K562 (cell line): ENCODE results near the gene ABCB9. TPM values are rescaled to one million over a fixed set of nuclear protein-coding genes. Genes with fewer than 3 reads are reported as not detected.

Source experiments
- ATAC-seq: fragments of 200-7000 bp; cut with Tn5 transposase; 3 replicates; pipeline ENCODE4 v1.9.1; 2020; ENCODE audit warnings: moderate library complexity
- BruUV-seq: library from RNA; stranded (reverse); fragments of 400-500 nt; replicated peaks from 2 replicates; lab custom pipeline; 2021; lab: Mats Ljungman, UMichigan
- CTCF ChIA-PET: fragments of 300-600 bp; formaldehyde crosslinking; extraction: SDS; loops from one replicate; lab custom pipeline; 2021; ENCODE audit warnings: low intra/inter-chr PET ratio; lab: Yijun Ruan, JAX
- POLR2A ChIA-PET: fragments of 300-600, 350-650 bp; sonication (Branson Sonifier 250); formaldehyde crosslinking; extraction: SDS; loops from one replicate; lab custom pipeline; 2021; ENCODE audit warnings: antibody characterized with exemption, inconsistent platforms; lab: Yijun Ruan, JAX
- DNase-seq, 4 experiments: peaks; one replicate each; pipeline versions ENCODE4 v3.0.0 to v3.0.0-alpha.2; 2011 to 2018; ENCODE audit warnings: low spot score in 3 of 4, mixed read lengths in 3 of 4; ENCODE audit errors: extremely low read depth in 1 of 4
- FAIRE-seq: peaks from 2 replicates; lab custom pipeline; 2011; peaks lifted over from hg19 to GRCh38; lab: Jason Lieb, UNC
- H2AFZ ChIP-seq: 2 replicates; pipeline ENCODE4 v1.6.0; 2011; ENCODE audit warnings: low read depth, low read length, control low read depth, inconsistent platforms
- H3K27ac ChIP-seq: fragments of 200-600 bp; 3 replicates; pipeline ENCODE4 v1.8.0; 2011; ENCODE audit warnings: low read depth, mild to moderate bottlenecking, control low read depth, inconsistent platforms, low read length, moderate library complexity, mixed read lengths; ENCODE audit errors: extremely low read depth
- H3K27me3 ChIP-seq, 2 experiments: fragments of 300-600 bp in 1 of 2; 2 replicates in 1 of 2; 3 replicates in 1 of 2; pipeline versions ENCODE4 v1.6.0 to v1.8.0; 2011; ENCODE audit warnings: inconsistent platforms in 2 of 2, low read length in 2 of 2, mild to moderate bottlenecking in 1 of 2, mixed read lengths in 1 of 2, moderate library complexity in 1 of 2; ENCODE audit not compliant: control insufficient read depth in 2 of 2, insufficient read depth in 2 of 2
- H3K36me3 ChIP-seq: fragments of 300-600 bp; 3 replicates; pipeline ENCODE4 v1.8.0; 2011; ENCODE audit warnings: mild to moderate bottlenecking, low read length, inconsistent platforms; ENCODE audit not compliant: control insufficient read depth, insufficient read depth
- H3K4me1 ChIP-seq, 2 experiments: fragments of 200-600 bp in 1 of 2; replicated peaks in 1 of 2; 2 replicates in 1 of 2; 3 replicates in 1 of 2; pipeline versions ENCODE4 v1.5.1 to v1.8.0; 2011; ENCODE audit warnings: inconsistent platforms in 2 of 2, low read length in 2 of 2, mild to moderate bottlenecking in 1 of 2, mixed read lengths in 1 of 2, moderate library complexity in 1 of 2; ENCODE audit not compliant: control insufficient read depth in 2 of 2, insufficient read depth in 2 of 2
- H3K4me2 ChIP-seq: 2 replicates; pipeline ENCODE4 v1.6.1; 2011; ENCODE audit warnings: low read length, control low read depth, inconsistent platforms, mixed read lengths; ENCODE audit not compliant: insufficient read depth
- H3K4me3 ChIP-seq: fragments of 200-600 bp; sonication (generic), shearing (Covaris generic); 2 replicates; pipeline ENCODE4 v1.5.1; 2016; ENCODE audit warnings: control low read depth, inconsistent platforms
- H3K79me2 ChIP-seq: fragments of 200-600 bp; 3 replicates; pipeline ENCODE4 v1.8.0; 2011; ENCODE audit warnings: low read length, inconsistent platforms; ENCODE audit not compliant: control insufficient read depth, insufficient read depth
- H3K9ac ChIP-seq, 2 experiments: 2 replicates each; pipeline versions ENCODE4 v1.6.0 to v1.6.1; 2011; ENCODE audit warnings: low read depth in 2 of 2, low read length in 2 of 2, control low read depth in 1 of 2, inconsistent platforms in 1 of 2, mild to moderate bottlenecking in 1 of 2, mixed read lengths in 1 of 2; ENCODE audit not compliant: insufficient read depth in 1 of 2
- H3K9me1 ChIP-seq: one replicate; pipeline ENCODE4 v1.6.0; 2011; ENCODE audit warnings: inconsistent platforms, mild to moderate bottlenecking, low read length, moderate library complexity; ENCODE audit not compliant: control insufficient read depth, insufficient read depth
- H3K9me3 ChIP-seq: replicated peaks from 2 replicates; pipeline ENCODE4 v1.5.1; 2011; ENCODE audit warnings: low read depth, low read length, inconsistent platforms; ENCODE audit not compliant: control insufficient read depth, insufficient read depth
- H4K20me1 ChIP-seq: replicated peaks from 2 replicates; pipeline ENCODE4 v1.6.1; 2011; ENCODE audit warnings: low read length, inconsistent platforms, mixed read lengths; ENCODE audit not compliant: control insufficient read depth, insufficient read depth
- ATF7 ChIP-seq: fragments of 450-650 bp; IDR thresholded peaks from 2 replicates; pipeline ENCODE4 v1.7.1; 2014; ENCODE audit warnings: mild to moderate bottlenecking, moderate library complexity
- CLOCK ChIP-seq: fragments of 250-450 bp; sonication (Bioruptor Pico); IDR thresholded peaks from 2 replicates; pipeline ENCODE4 v1.4.0; 2020; ENCODE audit warnings: mild to moderate bottlenecking, moderate library complexity, borderline replicate concordance
- CREM ChIP-seq: IDR thresholded peaks from 2 replicates; pipeline ENCODE4 v1.6.1; 2014; ENCODE audit warnings: antibody characterized with exemption, low read depth
- JUND ChIP-seq, 2 experiments: IDR thresholded peaks; 2 replicates in 1 of 2; 3 replicates in 1 of 2; pipeline ENCODE4 v1.6.1; 2011; ENCODE audit warnings: borderline replicate concordance in 2 of 2, low read depth in 2 of 2, low read length in 2 of 2, improper control_type of control experiment in 1 of 2, missing biosample characterization in 1 of 2, missing genetic modification characterization in 1 of 2, missing genetic modification reagents in 1 of 2
- NR2C2 ChIP-seq, 2 experiments: fragments of 200-800 bp in 1 of 2; sonication (Bioruptor generic) in 1 of 2; sonication (generic) in 1 of 2; formaldehyde crosslinking in 1 of 2; IDR thresholded peaks; 2 replicates each; pipeline versions ENCODE4 v1.6.1 to v1.8.0; 2016 to 2022; ENCODE audit warnings: mild to moderate bottlenecking in 1 of 2, missing compliant biosample characterization in 1 of 2, missing genetic modification characterization in 1 of 2, missing genetic modification reagents in 1 of 2
- PATZ1 ChIP-seq: fragments of 250-450 bp; sonication (Bioruptor Pico); IDR thresholded peaks from 2 replicates; pipeline ENCODE4 v1.5.0; 2020; ENCODE audit warnings: mild to moderate bottlenecking, borderline replicate concordance
- RFX1 ChIP-seq: fragments of 450-650 bp; IDR thresholded peaks from 2 replicates; pipeline ENCODE4 v1.6.1; 2016; ENCODE audit warnings: mild to moderate bottlenecking, moderate library complexity
- TCF3 ChIP-seq: sonication (generic); formaldehyde crosslinking; IDR thresholded peaks from 2 replicates; pipeline ENCODE4 v1.4.0; 2020; ENCODE audit warnings: mild to moderate bottlenecking, missing genetic modification reagents
- ZNF764 ChIP-seq: fragments of 250-450 bp; sonication (Bioruptor Pico); IDR thresholded peaks from 2 replicates; pipeline ENCODE4 v1.4.0; 2020; ENCODE audit warnings: low read depth, mild to moderate bottlenecking, moderate library complexity
- WGBS: fragments of 100-300 bp; shearing (Covaris generic); methylation state at CpG from one replicate; pipeline ENCODE4 v1.1.6; 2016; ENCODE audit warnings: low coverage, mixed read lengths; ENCODE audit not compliant: insufficient coverage; ENCODE audit errors: missing lambda C conversion rate; 5-methylcytosine and 5-hydroxymethylcytosine counted together
- in situ Hi-C: fragments of 300-500 bp; cut with MboI; formaldehyde crosslinking; loops from 4 replicates; pipeline ENCODE4 v1.15.0; 2018; ENCODE audit warnings: inconsistent platforms, mixed read lengths
- intact Hi-C: fragments of 100-400 bp; cut with micrococcal nuclease; formaldehyde crosslinking; loops from 2 replicates; pipeline ENCODE4 v1.14.2; 2022
- polyA plus RNA-seq, 8 experiments: library from polyadenylated mRNA; depleted of rRNA in 4 of 8; stranded (reverse) in 5 of 8; unstranded in 3 of 8; fragments of >200 nt; fragmentation: Nextera tagmentation in 2 of 8; fragmentation: Illumina TruSeq in 1 of 8; extraction: Ambion mirVana in 2 of 8; extraction: Trizol in 1 of 8; gene quantifications; 2 replicates each; pipeline versions ENCODE4 v1.2.1 to v1.2.3, GENCODE V29; 2011 to 2014; ENCODE audit warnings: inconsistent platforms in 1 of 8, missing spikeins in 1 of 8
- total RNA-seq, 7 experiments: library from RNA; depleted of rRNA in 6 of 7; stranded (reverse); fragments of >200 nt in 6 of 7; fragmentation: Illumina TruSeq in 2 of 7; extraction: Trizol in 2 of 7; gene quantifications; 2 replicates each; pipeline versions ENCODE4 v1.2.1 to v1.2.3, GENCODE V29; 2011 to 2021; ENCODE audit warnings: low replicate concordance in 1 of 7
- TF ChIP-seq, protein P1 (sequence below), 2 experiments: fragments of 200-800 bp in 1 of 2; sonication (Bioruptor generic) in 1 of 2; sonication (generic) in 1 of 2; formaldehyde crosslinking in 1 of 2; IDR thresholded peaks in 1 of 2; conservative IDR thresholded peaks in 1 of 2; 2 replicates each; pipeline versions ENCODE4 v1.5.0 to v1.6.1; 2016 to 2020; ENCODE audit warnings: missing compliant biosample characterization in 1 of 2, missing genetic modification characterization in 1 of 2, missing genetic modification reagents in 1 of 2
- TF ChIP-seq, protein P2 (sequence below): fragments of 450-650 bp; formaldehyde crosslinking; IDR thresholded peaks from 2 replicates; pipeline ENCODE4 v1.4.0; 2020; ENCODE audit warnings: mild to moderate bottlenecking, moderate library complexity

The ABCB9 gene
- total and polyA plus RNA-seq, 9 of the 15 experiments (the other 6 are each of a cell fraction or from before 2014, with no cell fraction given), result 0.20 to 12.6 (median 6.2) TPM

DNA sequence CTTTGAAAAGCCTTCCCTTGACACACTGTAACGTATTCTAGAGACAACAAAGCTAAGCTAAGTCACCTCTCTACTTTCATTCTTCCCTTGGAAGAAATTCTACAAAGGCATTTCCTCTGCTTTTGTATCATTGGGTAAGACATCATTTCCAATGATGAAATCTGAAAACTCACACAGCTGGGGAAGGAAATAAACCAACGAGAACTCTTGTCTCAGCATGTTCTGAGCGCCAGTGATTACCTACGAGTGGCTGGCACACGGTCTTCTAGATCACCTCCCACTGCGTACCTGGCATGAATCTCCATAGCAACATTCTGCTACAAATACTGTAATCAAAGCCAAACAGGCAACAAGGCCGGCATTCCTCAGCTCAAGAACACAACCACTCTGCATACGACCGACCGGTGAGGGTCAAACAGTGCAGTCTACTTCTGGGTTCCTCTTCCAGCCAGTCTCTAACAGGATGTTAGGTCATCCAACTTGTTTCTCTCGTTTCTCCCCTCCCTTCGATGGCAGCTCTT is 78.0 kb downstream of the ABCB9 start:
- Histone ChIP-seq H3K9me3 (no peaks in the 10 kb centered on the region), H3K27me3 (no peaks in the 10 kb centered on the region), H3K4me2 (peak overlapping the region; percentile 69), H3K79me2 (peaks cover 96% of the 10 kb centered on the region), H2AFZ (no peak overlapping the region), H3K27ac (peak overlapping the region; percentile 79), H3K4me3 (peak overlapping the region; percentile 14; the same call in 1 of the 2 replicates), H4K20me1 (peaks cover 47% of the 10 kb centered on the region), H3K4me1 (peaks cover 41 to 76% of the 10 kb centered on the region in 2 experiments), H3K9ac (peak overlapping the region; percentile 40 to 65; a peak in 3 of 4 replicates), H3K9me1 (no peaks in the 10 kb centered on the region), H3K36me3 (peaks cover 12% of the 10 kb centered on the region; the same call in 1 of the 3 replicates)
- ATAC-seq, result peak; percentile 68
- ChIA-PET CTCF (no interaction called here), POLR2A (interaction anchor here (0.9 to 1.4 kb wide), 6 partner anchors 8 to 349 kb away, joined by 3 to 8 read pairs (median 4); partner anchors contain the start of genes MPHOSPH9 and MTRFR)
- 15% methylated on average over 12 of the region's 12 CpGs for WGBS
- no TSS peak for BruUV-seq
- DNase-seq, result peak in 2 of 4 experiments; percentile 45 to 60
- in situ Hi-C loops, result no loop called here
- intact Hi-C loops, result loop anchor here (10.0 kb wide), 1 partner anchor 347 kb away; the partner anchor contains the start of genes MPHOSPH9 and MTRFR
- peak; percentile 75 for FAIRE-seq
- TF ChIP-seq CLOCK (CRISPR knock-in tag) (no peak), CREM (peak; percentile 49; the same call in 1 of the 2 replicates), RFX1 (peak; percentile 69), NR2C2 (CRISPR knock-in tag; IDR thresholded peaks at IDR 0.05) (no peak), NR2C2 (tag; IDR thresholded peaks at IDR 0.05) (peak; percentile 32; the same call in 1 of the 2 replicates), PATZ1 (CRISPR knock-in tag) (no peak), ATF7 (peak; percentile 32), JUND (IDR thresholded peaks at IDR 0.05; ENCODE audit: borderline replicate concordance, low read depth, low read length) (no peak), JUND (tag; IDR thresholded peaks at IDR 0.05; ENCODE audit: borderline replicate concordance, low read depth, low read length) (peak; percentile 12; the same call in 1 of the 3 replicates), TCF3 (CRISPR knock-in tag) (peak; percentile 20; the same call in 1 of the 2 replicates), ZNF764 (CRISPR knock-in tag) (0 out of 2 replicates have a peak, but pooled peaks have one; percentile 39)
- TF ChIP-seq, protein P1, sequence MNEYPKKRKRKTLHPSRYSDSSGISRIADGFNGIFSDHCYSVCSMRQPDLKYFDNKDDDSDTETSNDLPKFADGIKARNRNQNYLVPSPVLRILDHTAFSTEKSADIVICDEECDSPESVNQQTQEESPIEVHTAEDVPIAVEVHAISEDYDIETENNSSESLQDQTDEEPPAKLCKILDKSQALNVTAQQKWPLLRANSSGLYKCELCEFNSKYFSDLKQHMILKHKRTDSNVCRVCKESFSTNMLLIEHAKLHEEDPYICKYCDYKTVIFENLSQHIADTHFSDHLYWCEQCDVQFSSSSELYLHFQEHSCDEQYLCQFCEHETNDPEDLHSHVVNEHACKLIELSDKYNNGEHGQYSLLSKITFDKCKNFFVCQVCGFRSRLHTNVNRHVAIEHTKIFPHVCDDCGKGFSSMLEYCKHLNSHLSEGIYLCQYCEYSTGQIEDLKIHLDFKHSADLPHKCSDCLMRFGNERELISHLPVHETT (CRISPR knock-in tag; conservative IDR thresholded peaks at IDR 0.05 in 1 of 2, IDR thresholded peaks at IDR 0.05 in 1 of 2), result 0 out of 4 replicates have a peak, but pooled peaks of 1 of the 2 experiments have one; percentile 23
- TF ChIP-seq, protein P2, sequence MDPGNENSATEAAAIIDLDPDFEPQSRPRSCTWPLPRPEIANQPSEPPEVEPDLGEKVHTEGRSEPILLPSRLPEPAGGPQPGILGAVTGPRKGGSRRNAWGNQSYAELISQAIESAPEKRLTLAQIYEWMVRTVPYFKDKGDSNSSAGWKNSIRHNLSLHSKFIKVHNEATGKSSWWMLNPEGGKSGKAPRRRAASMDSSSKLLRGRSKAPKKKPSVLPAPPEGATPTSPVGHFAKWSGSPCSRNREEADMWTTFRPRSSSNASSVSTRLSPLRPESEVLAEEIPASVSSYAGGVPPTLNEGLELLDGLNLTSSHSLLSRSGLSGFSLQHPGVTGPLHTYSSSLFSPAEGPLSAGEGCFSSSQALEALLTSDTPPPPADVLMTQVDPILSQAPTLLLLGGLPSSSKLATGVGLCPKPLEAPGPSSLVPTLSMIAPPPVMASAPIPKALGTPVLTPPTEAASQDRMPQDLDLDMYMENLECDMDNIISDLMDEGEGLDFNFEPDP (CRISPR knock-in tag), result no peak
